Neuronal stem cell (in vitro differentiated cells): Measurements from ENCODE around the gene SEL1L2.

ENCODE experiments used
- DNase-seq: peaks from one replicate; pipeline ENCODE4 v3.0.0-alpha.2; 2013; ENCODE audit warnings: low spot score
- H2AFZ ChIP-seq: one replicate; pipeline ENCODE4 v1.6.1; 2013; ENCODE audit warnings: mild to moderate bottlenecking, low read length, inconsistent platforms
- H2AK5ac ChIP-seq: 2 replicates; pipeline ENCODE4 v1.6.1; 2013; ENCODE audit warnings: low read depth, mild to moderate bottlenecking, inconsistent platforms, low read length, moderate library complexity, mixed read lengths
- H2BK120ac ChIP-seq: 2 replicates; pipeline ENCODE4 v1.6.1; 2013; ENCODE audit warnings: low read depth, mild to moderate bottlenecking, inconsistent platforms, low read length, moderate library complexity, mixed read lengths
- H2BK12ac ChIP-seq: one replicate; pipeline ENCODE4 v1.6.1; 2013; ENCODE audit warnings: low read length, inconsistent platforms
- H2BK15ac ChIP-seq: 2 replicates; pipeline ENCODE4 v1.6.1; 2013; ENCODE audit warnings: mild to moderate bottlenecking, low read length, inconsistent platforms, mixed read lengths
- H2BK5ac ChIP-seq: one replicate; pipeline ENCODE4 v1.6.1; 2013; ENCODE audit warnings: inconsistent platforms, mild to moderate bottlenecking, low read length, moderate library complexity
- H3K14ac ChIP-seq: one replicate; pipeline ENCODE4 v1.6.1; 2013; ENCODE audit warnings: low read length, inconsistent platforms
- H3K18ac ChIP-seq: 2 replicates; pipeline ENCODE4 v1.6.1; 2013; ENCODE audit warnings: low read length, inconsistent platforms
- H3K23ac ChIP-seq: 2 replicates; pipeline ENCODE4 v1.6.1; 2013; ENCODE audit warnings: low read depth, mild to moderate bottlenecking, mixed read lengths, low read length, inconsistent platforms; ENCODE audit not compliant: poor library complexity
- H3K27ac ChIP-seq: replicated peaks from 3 replicates; pipeline ENCODE4 v1.5.1; 2013; ENCODE audit warnings: low read length, inconsistent platforms
- H3K27me3 ChIP-seq, 3 experiments: 2 replicates each; pipeline ENCODE4 v1.6.1; 2013; ENCODE audit warnings: low read length in 3 of 3, mild to moderate bottlenecking in 2 of 3, inconsistent platforms in 1 of 3, low read depth in 1 of 3, mixed read lengths in 1 of 3, moderate library complexity in 1 of 3; ENCODE audit not compliant: control insufficient read depth in 3 of 3, insufficient read depth in 3 of 3
- H3K36me3 ChIP-seq, 2 donors: replicated peaks in 1 of 2; 2 replicates each; pipeline ENCODE4 v1.6.1; 2013; ENCODE audit warnings: low read length in 2 of 2; ENCODE audit not compliant: control insufficient read depth in 2 of 2, insufficient read depth in 2 of 2
- H3K4ac ChIP-seq: 2 replicates; pipeline ENCODE4 v1.6.1; 2013; ENCODE audit warnings: inconsistent platforms, mild to moderate bottlenecking, low read length, moderate library complexity
- H3K4me1 ChIP-seq, 2 donors: 1 replicate in 1 of 2; 2 replicates in 1 of 2; pipeline ENCODE4 v1.6.1; 2013; ENCODE audit warnings: low read length in 2 of 2, low read depth in 1 of 2; ENCODE audit not compliant: control insufficient read depth in 2 of 2, insufficient read depth in 1 of 2
- H3K4me2 ChIP-seq: one replicate; pipeline ENCODE4 v1.6.1; 2013; ENCODE audit warnings: mild to moderate bottlenecking, low read length, inconsistent platforms; ENCODE audit not compliant: insufficient read depth, poor library complexity, severe bottlenecking
- H3K4me3 ChIP-seq, 2 donors: 2 replicates each; pipeline ENCODE4 v1.5.1; 2013; ENCODE audit warnings: low read length in 2 of 2, mild to moderate bottlenecking in 2 of 2, inconsistent platforms in 1 of 2, moderate library complexity in 1 of 2
- H3K79me1 ChIP-seq: one replicate; pipeline ENCODE4 v1.6.1; 2013; ENCODE audit warnings: low read depth, mild to moderate bottlenecking, inconsistent platforms, low read length, moderate library complexity
- H3K9ac ChIP-seq: one replicate; pipeline ENCODE4 v1.6.1; 2013; ENCODE audit warnings: mild to moderate bottlenecking, low read depth, low read length, inconsistent platforms; ENCODE audit not compliant: poor library complexity
- H3K9me3 ChIP-seq, 2 donors: replicated peaks in 1 of 2; 2 replicates each; pipeline versions ENCODE3 to v1.6.1; 2013; ENCODE audit warnings: low read length in 2 of 2, mild to moderate bottlenecking in 2 of 2, inconsistent platforms in 1 of 2, low read depth in 1 of 2, mixed read lengths in 1 of 2, moderate library complexity in 1 of 2; ENCODE audit not compliant: control insufficient read depth in 2 of 2, insufficient read depth in 1 of 2
- H4K8ac ChIP-seq: one replicate; pipeline ENCODE4 v1.6.1; 2013; ENCODE audit warnings: low read depth, mild to moderate bottlenecking, inconsistent platforms, low read length, moderate library complexity
- H4K91ac ChIP-seq: one replicate; pipeline ENCODE4 v1.6.1; 2013; ENCODE audit warnings: low read length, low read depth, mild to moderate bottlenecking, inconsistent platforms; ENCODE audit not compliant: poor library complexity
- WGBS, 2 donors: extraction: QIAGEN DNeasy Blood & Tissue Kit; methylation state at CpG; one replicate each; pipeline ENCODE4 v1.1.7; 2013; ENCODE audit warnings: missing lambda C conversion rate in 2 of 2, mixed read lengths in 1 of 2; ENCODE audit not compliant: insufficient read length in 2 of 2, insufficient replicate concordance in 1 of 2; ENCODE audit errors: extremely low coverage in 2 of 2; 5-methylcytosine and 5-hydroxymethylcytosine counted together

Gene SEL1L2

DNA sequence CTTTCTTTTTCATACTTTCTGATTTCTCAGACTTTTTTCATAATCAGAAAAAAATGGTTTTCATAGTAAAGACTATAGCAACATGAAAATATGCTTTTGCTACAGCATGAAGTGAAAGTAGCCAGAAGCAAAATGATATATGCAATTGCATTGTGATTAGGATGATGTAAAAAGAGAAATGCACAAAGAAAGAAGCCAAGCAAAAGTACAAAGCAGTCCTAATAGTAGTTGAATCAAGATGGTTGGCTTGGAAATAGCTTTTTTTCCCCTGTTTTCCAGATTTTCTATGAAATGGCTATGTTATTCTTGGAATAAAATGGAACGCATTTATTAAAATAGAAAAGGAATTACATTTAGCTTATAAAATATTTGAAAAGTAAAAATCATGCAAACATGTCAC lies 77.3 kb downstream of the SEL1L2 start:
- Histone ChIP-seq H3K4ac (no peak overlapping the region), H2BK12ac (no peak overlapping the region), H2BK15ac (no peak overlapping the region), H3K4me2 (no peak overlapping the region), H4K91ac (no peak overlapping the region), H3K4me1 (no peaks in the 10 kb centered on the region), H3K14ac (no peak overlapping the region), H3K18ac (no peak overlapping the region), H2AFZ (no peak overlapping the region), H3K79me1 (no peaks in the 10 kb centered on the region), H3K4me3 (no peak overlapping the region), H3K27ac (no peak overlapping the region), H4K8ac (no peak overlapping the region), H3K36me3 (no peaks in the 10 kb centered on the region), H2BK5ac (no peak overlapping the region), H3K23ac (no peak overlapping the region), H3K9me3 (no peaks in the 10 kb centered on the region), H2BK120ac (no peak overlapping the region), H2AK5ac (no peak overlapping the region), H3K27me3 (peaks cover 0 to 6% (median 0%) of the 10 kb centered on the region in 3 experiments), H3K9ac (no peak overlapping the region)
- no peak for DNase-seq
- no CpG with 5 or more reads among the region's 1 CpG for WGBS, 2 donors

DNA sequence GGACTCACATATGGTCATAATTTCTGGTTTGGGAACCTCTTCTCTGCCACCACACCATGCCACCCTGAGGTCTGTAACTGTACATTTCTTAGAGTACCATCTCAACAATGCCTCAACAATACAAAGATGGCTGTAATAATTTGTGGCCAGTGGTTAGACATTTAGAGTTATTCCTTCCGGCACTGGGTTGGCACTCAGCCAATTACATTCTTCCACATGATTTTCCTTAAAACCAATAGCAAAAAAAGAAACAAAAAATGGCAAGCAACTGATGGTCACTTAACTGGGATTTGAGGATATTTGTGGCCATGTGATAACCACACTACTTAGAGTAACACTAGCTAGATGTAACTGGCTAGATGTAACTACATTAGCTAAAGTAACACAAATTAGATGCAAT lies 79.9 kb downstream of the SEL1L2 start:
- no CpG with 5 or more reads among the region's 1 CpG for WGBS, 2 donors
- H3K79me1 ChIP-seq, result no peaks in the 10 kb centered on the region
- H3K18ac ChIP-seq, result no peak overlapping the region
- no peak for DNase-seq
- H3K4ac ChIP-seq, result no peak overlapping the region
- H3K27me3 ChIP-seq, result peaks cover 0 to 6% (median 0%) of the 10 kb centered on the region in 3 experiments
- no peak overlapping the region for H2BK5ac ChIP-seq
- H3K4me2 ChIP-seq, result no peak overlapping the region
- H3K14ac ChIP-seq, result no peak overlapping the region
- no peak overlapping the region for H3K9ac ChIP-seq
- H4K8ac ChIP-seq, result no peak overlapping the region
- no peak overlapping the region for H3K27ac ChIP-seq
- H3K4me1 ChIP-seq, result no peaks in the 10 kb centered on the region
- no peak overlapping the region for H2BK12ac ChIP-seq
- no peak overlapping the region for H2AK5ac ChIP-seq
- H3K23ac ChIP-seq, result no peak overlapping the region
- no peak overlapping the region for H2BK15ac ChIP-seq
- no peak overlapping the region for H4K91ac ChIP-seq
- no peak overlapping the region for H2BK120ac ChIP-seq
- no peaks in the 10 kb centered on the region for H3K9me3 ChIP-seq
- no peak overlapping the region for H2AFZ ChIP-seq
- no peaks in the 10 kb centered on the region for H3K36me3 ChIP-seq
- H3K4me3 ChIP-seq, result no peak overlapping the region

DNA sequence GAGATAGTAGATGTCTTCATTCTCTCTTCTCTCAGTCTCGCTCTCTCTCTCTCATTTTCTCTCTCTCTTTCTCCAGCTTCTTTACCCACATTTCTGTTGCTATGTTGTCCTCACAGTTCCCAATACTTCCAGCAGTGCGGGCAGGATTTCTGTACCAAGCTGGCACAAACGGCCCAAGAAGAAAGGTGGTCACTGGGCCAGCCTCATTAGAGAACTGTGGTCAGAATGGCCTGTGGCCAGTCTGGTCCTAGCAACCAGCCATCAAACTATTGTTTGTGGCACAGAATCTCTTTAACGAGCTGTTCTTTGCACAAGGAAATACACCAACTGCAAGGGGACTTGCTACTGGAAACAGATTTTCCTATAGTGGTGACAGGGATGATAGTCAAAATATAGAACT lies 81.3 kb downstream of the SEL1L2 start:
- H3K27me3 ChIP-seq, result peaks cover 0 to 6% (median 0%) of the 10 kb centered on the region in 3 experiments
- H2AFZ ChIP-seq, result no peak overlapping the region
- no peak overlapping the region for H2BK120ac ChIP-seq
- H3K14ac ChIP-seq, result no peak overlapping the region
- no peak overlapping the region for H3K27ac ChIP-seq
- H3K4ac ChIP-seq, result no peak overlapping the region
- no peaks in the 10 kb centered on the region for H3K9me3 ChIP-seq
- H4K91ac ChIP-seq, result no peak overlapping the region
- no peak overlapping the region for H3K4me3 ChIP-seq
- H2BK15ac ChIP-seq, result no peak overlapping the region
- no peak overlapping the region for H2BK5ac ChIP-seq
- no peak overlapping the region for H3K18ac ChIP-seq
- no peak overlapping the region for H2BK12ac ChIP-seq
- no peak overlapping the region for H3K23ac ChIP-seq
- no peaks in the 10 kb centered on the region for H3K79me1 ChIP-seq
- H3K4me2 ChIP-seq, result no peak overlapping the region
- no peak overlapping the region for H2AK5ac ChIP-seq
- no peak for DNase-seq
- no peaks in the 10 kb centered on the region for H3K36me3 ChIP-seq
- WGBS, 2 donors, result no CpG with 5 or more reads among the region's 4 CpGs
- no peak overlapping the region for H4K8ac ChIP-seq
- no peaks in the 10 kb centered on the region for H3K4me1 ChIP-seq
- H3K9ac ChIP-seq, result no peak overlapping the region

DNA sequence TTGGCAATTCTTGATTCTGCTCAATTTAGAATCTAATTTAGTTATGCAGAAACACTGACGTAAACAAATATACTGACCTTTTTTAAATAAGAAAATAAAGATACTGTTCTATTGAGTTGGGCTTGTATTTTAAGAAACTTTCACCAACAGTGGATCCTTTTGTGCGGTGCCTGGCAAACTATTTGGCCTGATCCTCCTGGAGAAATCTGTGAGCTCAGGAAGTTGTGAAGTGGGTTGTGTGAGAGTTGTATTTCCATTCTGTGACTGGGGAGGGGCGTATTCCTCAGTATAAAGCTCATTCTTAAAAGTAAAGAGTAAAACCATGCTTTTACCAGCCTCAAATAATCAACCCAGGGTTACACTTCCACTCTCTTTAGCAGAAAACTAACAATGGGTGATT lies 85.6 kb downstream of the SEL1L2 start:
- no peak overlapping the region for H3K9ac ChIP-seq
- no peak overlapping the region for H2BK5ac ChIP-seq
- H3K36me3 ChIP-seq, result no peaks in the 10 kb centered on the region
- no peak overlapping the region for H3K27ac ChIP-seq
- no peaks in the 10 kb centered on the region for H3K9me3 ChIP-seq
- H3K27me3 ChIP-seq, result peaks cover 0 to 6% (median 0%) of the 10 kb centered on the region in 3 experiments
- H2AK5ac ChIP-seq, result no peak overlapping the region
- whole genome bisulfite sequencing, 2 donors, result no CpG with 5 or more reads among the region's 3 CpGs
- no peak overlapping the region for H4K91ac ChIP-seq
- DNase-seq, result no peak
- no peak overlapping the region for H4K8ac ChIP-seq
- H3K4ac ChIP-seq, result no peak overlapping the region
- H3K4me1 ChIP-seq, result no peaks in the 10 kb centered on the region
- H3K14ac ChIP-seq, result no peak overlapping the region
- H2BK12ac ChIP-seq, result no peak overlapping the region
- no peak overlapping the region for H2AFZ ChIP-seq
- no peak overlapping the region for H3K4me3 ChIP-seq
- H3K4me2 ChIP-seq, result no peak overlapping the region
- no peak overlapping the region for H2BK120ac ChIP-seq
- no peak overlapping the region for H3K18ac ChIP-seq
- no peak overlapping the region for H3K23ac ChIP-seq
- H2BK15ac ChIP-seq, result no peak overlapping the region
- no peaks in the 10 kb centered on the region for H3K79me1 ChIP-seq
